ENCODE results near the gene SCN3B.

DNA sequence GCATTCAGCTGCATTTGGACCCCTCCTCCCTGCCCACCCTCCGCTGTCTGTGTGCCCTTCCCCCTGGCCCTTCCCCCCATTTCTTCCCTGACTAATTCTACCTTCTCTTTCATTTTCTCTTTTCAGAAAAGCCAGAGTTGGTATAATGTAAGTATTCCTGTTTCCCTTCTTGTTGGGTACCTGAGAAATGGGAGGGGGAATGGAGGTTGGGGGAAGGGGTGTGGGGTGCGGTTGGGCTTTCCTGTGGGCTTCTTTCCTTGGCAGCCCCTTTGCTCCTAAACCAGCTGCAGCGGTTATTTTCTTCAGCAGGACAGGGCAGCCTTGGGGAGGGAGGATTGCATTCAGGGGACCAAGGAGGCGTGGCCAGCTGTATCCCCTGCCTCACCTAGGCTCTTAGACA lies 70.2 kb downstream of the SCN3B start:
- TF ChIP-seq, protein P1, sequence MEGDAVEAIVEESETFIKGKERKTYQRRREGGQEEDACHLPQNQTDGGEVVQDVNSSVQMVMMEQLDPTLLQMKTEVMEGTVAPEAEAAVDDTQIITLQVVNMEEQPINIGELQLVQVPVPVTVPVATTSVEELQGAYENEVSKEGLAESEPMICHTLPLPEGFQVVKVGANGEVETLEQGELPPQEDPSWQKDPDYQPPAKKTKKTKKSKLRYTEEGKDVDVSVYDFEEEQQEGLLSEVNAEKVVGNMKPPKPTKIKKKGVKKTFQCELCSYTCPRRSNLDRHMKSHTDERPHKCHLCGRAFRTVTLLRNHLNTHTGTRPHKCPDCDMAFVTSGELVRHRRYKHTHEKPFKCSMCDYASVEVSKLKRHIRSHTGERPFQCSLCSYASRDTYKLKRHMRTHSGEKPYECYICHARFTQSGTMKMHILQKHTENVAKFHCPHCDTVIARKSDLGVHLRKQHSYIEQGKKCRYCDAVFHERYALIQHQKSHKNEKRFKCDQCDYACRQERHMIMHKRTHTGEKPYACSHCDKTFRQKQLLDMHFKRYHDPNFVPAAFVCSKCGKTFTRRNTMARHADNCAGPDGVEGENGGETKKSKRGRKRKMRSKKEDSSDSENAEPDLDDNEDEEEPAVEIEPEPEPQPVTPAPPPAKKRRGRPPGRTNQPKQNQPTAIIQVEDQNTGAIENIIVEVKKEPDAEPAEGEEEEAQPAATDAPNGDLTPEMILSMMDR (tag by site-specific recombination; IDR thresholded peaks at IDR 0.05) = no peak
- TF ChIP-seq, protein P2, sequence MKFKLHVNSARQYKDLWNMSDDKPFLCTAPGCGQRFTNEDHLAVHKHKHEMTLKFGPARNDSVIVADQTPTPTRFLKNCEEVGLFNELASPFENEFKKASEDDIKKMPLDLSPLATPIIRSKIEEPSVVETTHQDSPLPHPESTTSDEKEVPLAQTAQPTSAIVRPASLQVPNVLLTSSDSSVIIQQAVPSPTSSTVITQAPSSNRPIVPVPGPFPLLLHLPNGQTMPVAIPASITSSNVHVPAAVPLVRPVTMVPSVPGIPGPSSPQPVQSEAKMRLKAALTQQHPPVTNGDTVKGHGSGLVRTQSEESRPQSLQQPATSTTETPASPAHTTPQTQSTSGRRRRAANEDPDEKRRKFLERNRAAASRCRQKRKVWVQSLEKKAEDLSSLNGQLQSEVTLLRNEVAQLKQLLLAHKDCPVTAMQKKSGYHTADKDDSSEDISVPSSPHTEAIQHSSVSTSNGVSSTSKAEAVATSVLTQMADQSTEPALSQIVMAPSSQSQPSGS (tag by site-specific recombination; IDR thresholded peaks at IDR 0.05; ENCODE audit: low read depth) = no peak
- TF ChIP-seq, protein P3, sequence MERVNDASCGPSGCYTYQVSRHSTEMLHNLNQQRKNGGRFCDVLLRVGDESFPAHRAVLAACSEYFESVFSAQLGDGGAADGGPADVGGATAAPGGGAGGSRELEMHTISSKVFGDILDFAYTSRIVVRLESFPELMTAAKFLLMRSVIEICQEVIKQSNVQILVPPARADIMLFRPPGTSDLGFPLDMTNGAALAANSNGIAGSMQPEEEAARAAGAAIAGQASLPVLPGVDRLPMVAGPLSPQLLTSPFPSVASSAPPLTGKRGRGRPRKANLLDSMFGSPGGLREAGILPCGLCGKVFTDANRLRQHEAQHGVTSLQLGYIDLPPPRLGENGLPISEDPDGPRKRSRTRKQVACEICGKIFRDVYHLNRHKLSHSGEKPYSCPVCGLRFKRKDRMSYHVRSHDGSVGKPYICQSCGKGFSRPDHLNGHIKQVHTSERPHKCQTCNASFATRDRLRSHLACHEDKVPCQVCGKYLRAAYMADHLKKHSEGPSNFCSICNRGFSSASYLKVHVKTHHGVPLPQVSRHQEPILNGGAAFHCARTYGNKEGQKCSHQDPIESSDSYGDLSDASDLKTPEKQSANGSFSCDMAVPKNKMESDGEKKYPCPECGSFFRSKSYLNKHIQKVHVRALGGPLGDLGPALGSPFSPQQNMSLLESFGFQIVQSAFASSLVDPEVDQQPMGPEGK (tag by site-specific recombination; IDR thresholded peaks at IDR 0.05) = no peak
- TF ChIP-seq, protein P4, sequence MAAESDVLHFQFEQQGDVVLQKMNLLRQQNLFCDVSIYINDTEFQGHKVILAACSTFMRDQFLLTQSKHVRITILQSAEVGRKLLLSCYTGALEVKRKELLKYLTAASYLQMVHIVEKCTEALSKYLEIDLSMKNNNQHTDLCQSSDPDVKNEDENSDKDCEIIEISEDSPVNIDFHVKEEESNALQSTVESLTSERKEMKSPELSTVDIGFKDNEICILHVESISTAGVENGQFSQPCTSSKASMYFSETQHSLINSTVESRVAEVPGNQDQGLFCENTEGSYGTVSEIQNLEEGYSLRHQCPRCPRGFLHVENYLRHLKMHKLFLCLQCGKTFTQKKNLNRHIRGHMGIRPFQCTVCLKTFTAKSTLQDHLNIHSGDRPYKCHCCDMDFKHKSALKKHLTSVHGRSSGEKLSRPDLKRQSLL (tag by site-specific recombination; IDR thresholded peaks at IDR 0.05) = no peak
- TF ChIP-seq ZNF660 (tag by site-specific recombination; IDR thresholded peaks at IDR 0.05) (no peak), ZNF654 (tag by site-specific recombination; IDR thresholded peaks at IDR 0.05; ENCODE audit: low read depth) (no peak), ZNF274 (IDR thresholded peaks at IDR 0.05; ENCODE audit: low read length) (no peak), ZNF274 (tag by site-specific recombination; IDR thresholded peaks at IDR 0.05; ENCODE audit: borderline replicate concordance) (no peak), BCL11A (tag by site-specific recombination; IDR thresholded peaks at IDR 0.05; ENCODE audit: low read depth) (no peak)
- TF ChIP-seq, protein P5, sequence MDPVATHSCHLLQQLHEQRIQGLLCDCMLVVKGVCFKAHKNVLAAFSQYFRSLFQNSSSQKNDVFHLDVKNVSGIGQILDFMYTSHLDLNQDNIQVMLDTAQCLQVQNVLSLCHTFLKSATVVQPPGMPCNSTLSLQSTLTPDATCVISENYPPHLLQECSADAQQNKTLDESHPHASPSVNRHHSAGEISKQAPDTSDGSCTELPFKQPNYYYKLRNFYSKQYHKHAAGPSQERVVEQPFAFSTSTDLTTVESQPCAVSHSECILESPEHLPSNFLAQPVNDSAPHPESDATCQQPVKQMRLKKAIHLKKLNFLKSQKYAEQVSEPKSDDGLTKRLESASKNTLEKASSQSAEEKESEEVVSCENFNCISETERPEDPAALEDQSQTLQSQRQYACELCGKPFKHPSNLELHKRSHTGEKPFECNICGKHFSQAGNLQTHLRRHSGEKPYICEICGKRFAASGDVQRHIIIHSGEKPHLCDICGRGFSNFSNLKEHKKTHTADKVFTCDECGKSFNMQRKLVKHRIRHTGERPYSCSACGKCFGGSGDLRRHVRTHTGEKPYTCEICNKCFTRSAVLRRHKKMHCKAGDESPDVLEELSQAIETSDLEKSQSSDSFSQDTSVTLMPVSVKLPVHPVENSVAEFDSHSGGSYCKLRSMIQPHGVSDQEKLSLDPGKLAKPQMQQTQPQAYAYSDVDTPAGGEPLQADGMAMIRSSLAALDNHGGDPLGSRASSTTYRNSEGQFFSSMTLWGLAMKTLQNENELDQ (tag by site-specific recombination; IDR thresholded peaks at IDR 0.05; ENCODE audit: low read depth) = no peak
- TF ChIP-seq, protein P6, sequence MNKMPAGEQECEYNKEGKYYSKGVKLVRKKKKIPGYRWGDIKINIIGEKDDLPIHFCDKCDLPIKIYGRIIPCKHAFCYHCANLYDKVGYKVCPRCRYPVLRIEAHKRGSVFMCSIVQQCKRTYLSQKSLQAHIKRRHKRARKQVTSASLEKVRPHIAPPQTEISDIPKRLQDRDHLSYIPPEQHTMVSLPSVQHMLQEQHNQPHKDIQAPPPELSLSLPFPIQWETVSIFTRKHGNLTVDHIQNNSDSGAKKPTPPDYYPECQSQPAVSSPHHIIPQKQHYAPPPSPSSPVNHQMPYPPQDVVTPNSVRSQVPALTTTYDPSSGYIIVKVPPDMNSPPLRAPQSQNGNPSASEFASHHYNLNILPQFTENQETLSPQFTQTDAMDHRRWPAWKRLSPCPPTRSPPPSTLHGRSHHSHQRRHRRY (tag by site-specific recombination; IDR thresholded peaks at IDR 0.05) = no peak

All from HEK293 (cell line).